HepG2 (cell line): Measurements from ENCODE around the gene PANK3. TPM values are rescaled to one million over a fixed set of nuclear protein-coding genes. Genes with fewer than 3 reads are reported as not detected.
A peak's percentile ranks its signal among the peaks of the same experiment; 100 is the strongest.

Source experiments
- CCDC6 ChIP-seq: sonication (generic); formaldehyde crosslinking; IDR thresholded peaks from 2 replicates; pipeline ENCODE4 v1.8.1; 2022; ENCODE audit warnings: mild to moderate bottlenecking, missing genetic modification reagents, moderate library complexity
- CERS6 ChIP-seq: sonication (generic); formaldehyde crosslinking; IDR thresholded peaks from 2 replicates; pipeline ENCODE4 v1.5.0; 2020; ENCODE audit warnings: missing genetic modification reagents
- EED ChIP-seq: sonication (generic); formaldehyde crosslinking; IDR thresholded peaks from 2 replicates; pipeline ENCODE4 v1.5.0; 2020; ENCODE audit warnings: mild to moderate bottlenecking, missing genetic modification reagents
- ETV6 ChIP-seq: sonication (generic); formaldehyde crosslinking; conservative IDR thresholded peaks from 2 replicates; pipeline ENCODE4 v1.4.0; 2020; ENCODE audit warnings: missing genetic modification reagents
- FOSL2 ChIP-seq: sonication (generic); formaldehyde crosslinking; IDR thresholded peaks from 2 replicates; pipeline ENCODE4 v1.4.0; 2020; ENCODE audit warnings: missing genetic modification reagents
- HNRNPL ChIP-seq: fragments of 200-400 bp; formaldehyde crosslinking; IDR thresholded peaks from 2 replicates; pipeline ENCODE4 v1.6.1; 2017; ENCODE audit warnings: mild to moderate bottlenecking, low read depth, low read length
- KMT2A ChIP-seq: sonication (generic); formaldehyde crosslinking; IDR thresholded peaks from 2 replicates; pipeline ENCODE4 v1.4.0; 2020; ENCODE audit warnings: missing genetic modification reagents
- MTF1 ChIP-seq: sonication (generic); formaldehyde crosslinking; IDR thresholded peaks from 2 replicates; pipeline ENCODE4 v1.5.0; 2020; ENCODE audit warnings: missing genetic modification reagents
- MZF1 ChIP-seq: sonication (generic); formaldehyde crosslinking; IDR thresholded peaks from 2 replicates; pipeline ENCODE4 v1.8.1; 2023; ENCODE audit warnings: mild to moderate bottlenecking, missing genetic modification reagents, borderline replicate concordance
- NPAS2 ChIP-seq: sonication (generic); formaldehyde crosslinking; IDR thresholded peaks from 2 replicates; pipeline ENCODE4 v1.8.0; 2022; ENCODE audit warnings: mild to moderate bottlenecking, missing genetic modification reagents, borderline replicate concordance
- SIX4 ChIP-seq: sonication (generic); formaldehyde crosslinking; IDR thresholded peaks from 2 replicates; pipeline ENCODE4 v1.4.0; 2020; ENCODE audit warnings: missing genetic modification reagents
- SOX6 ChIP-seq, 2 experiments: fragments of 450-650 bp in 1 of 2; sonication (generic) in 1 of 2; formaldehyde crosslinking in 1 of 2; IDR thresholded peaks; 2 replicates each; pipeline versions ENCODE4 v1.4.0 to v1.6.1; 2017 to 2020; ENCODE audit warnings: antibody characterized with exemption in 1 of 2, mild to moderate bottlenecking in 1 of 2, missing genetic modification reagents in 1 of 2
- TOPORS ChIP-seq: sonication (generic); formaldehyde crosslinking; IDR thresholded peaks from 2 replicates; pipeline ENCODE4 v1.8.0; 2023; ENCODE audit warnings: mild to moderate bottlenecking, missing genetic modification reagents
- TRIM22 ChIP-seq: fragments of 450-650 bp; IDR thresholded peaks from 2 replicates; pipeline ENCODE4 v1.6.1; 2017
- TRIM24 ChIP-seq: sonication (generic); formaldehyde crosslinking; IDR thresholded peaks from 2 replicates; pipeline ENCODE4 v1.8.0; 2022; ENCODE audit warnings: mild to moderate bottlenecking, missing genetic modification reagents
- ZC3H4 ChIP-seq: sonication (generic); formaldehyde crosslinking; IDR thresholded peaks from 2 replicates; pipeline ENCODE4 v1.4.0; 2020; ENCODE audit warnings: missing genetic modification reagents, borderline replicate concordance
- ZFY ChIP-seq: sonication (generic); formaldehyde crosslinking; IDR thresholded peaks from 2 replicates; pipeline ENCODE4 v1.4.0; 2020; ENCODE audit warnings: missing genetic modification reagents
- ZNF142 ChIP-seq: sonication (generic); formaldehyde crosslinking; IDR thresholded peaks from 2 replicates; pipeline ENCODE4 v1.4.0; 2020; ENCODE audit warnings: missing genetic modification reagents
- ZNF33A ChIP-seq: sonication (generic); formaldehyde crosslinking; IDR thresholded peaks from 2 replicates; pipeline ENCODE4 v1.5.1; 2020; ENCODE audit warnings: missing genetic modification reagents, mild to moderate bottlenecking, moderate library complexity, borderline replicate concordance
- ZNF530 ChIP-seq: sonication (generic); formaldehyde crosslinking; IDR thresholded peaks from 2 replicates; pipeline ENCODE4 v1.5.0; 2020; ENCODE audit warnings: low read depth, mild to moderate bottlenecking, missing genetic modification reagents
- ZNF570 ChIP-seq: sonication (generic); formaldehyde crosslinking; IDR thresholded peaks from 2 replicates; pipeline ENCODE4 v1.4.0; 2020; ENCODE audit warnings: mild to moderate bottlenecking, missing genetic modification reagents, borderline replicate concordance
- polyA plus RNA-seq, 8 experiments: library from polyadenylated mRNA; depleted of rRNA in 3 of 8; stranded (reverse) in 7 of 8; unstranded in 1 of 8; fragments of >200 nt; fragmentation: Illumina TruSeq in 4 of 8; extraction: Trizol in 4 of 8; gene quantifications; 2 replicates each; pipeline versions ENCODE4 v1.2.1 to v1.2.3, GENCODE V29; 2011 to 2016; ENCODE audit warnings: low read depth in 4 of 8, missing spikeins in 1 of 8, mixed read lengths in 1 of 8; ENCODE audit not compliant: insufficient read depth in 1 of 8
- total RNA-seq, 5 experiments: library from RNA; depleted of rRNA; stranded (reverse); fragments of >200 nt; fragmentation: Illumina TruSeq; extraction: Trizol; gene quantifications; 2 replicates each; pipeline ENCODE4 v1.2.3, GENCODE V29; 2016; ENCODE audit warnings: low read depth in 1 of 5
- TF ChIP-seq, protein P1 (sequence below): sonication (generic); formaldehyde crosslinking; IDR thresholded peaks from 2 replicates; pipeline ENCODE4 v1.8.0; 2022; ENCODE audit warnings: missing genetic modification reagents, mild to moderate bottlenecking, borderline replicate concordance

The PANK3 gene
- total and polyA plus RNA-seq, 2 of the 13 experiments (the other 11 are each of a cell fraction or from before 2014, with no cell fraction given): 26.9 to 69.5 TPM

DNA sequence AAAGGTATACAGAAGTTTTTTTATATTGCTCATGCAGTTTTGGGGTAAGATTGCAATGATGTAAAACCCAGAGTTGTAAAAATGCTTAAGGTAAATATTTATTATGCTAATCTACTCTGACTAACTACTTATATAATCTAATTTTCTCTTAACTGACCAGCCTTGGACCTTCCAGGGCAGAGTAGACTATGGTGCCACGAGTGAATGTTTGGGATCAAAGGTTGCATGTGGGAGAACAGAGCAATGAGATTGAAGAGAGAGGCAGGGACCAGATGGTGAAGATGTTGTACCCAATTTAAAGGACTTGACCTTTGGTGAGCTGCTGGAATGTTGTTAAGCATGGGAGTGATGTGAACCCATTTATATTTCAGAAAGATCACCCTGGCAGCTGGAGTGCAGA lies 34.8 kb upstream of the PANK3 start (continued):
- TF ChIP-seq MTF1 (CRISPR knock-in tag) (no peak), TRIM24 (no peak), ZC3H4 (CRISPR knock-in tag) (no peak), TRIM22 (no peak), NPAS2 (CRISPR knock-in tag) (no peak), TOPORS (CRISPR knock-in tag) (no peak), CCDC6 (CRISPR knock-in tag) (no peak), ETV6 (no peak), ZNF142 (CRISPR knock-in tag) (no peak), EED (CRISPR knock-in tag) (no peak), ZNF33A (CRISPR knock-in tag) (no peak), CERS6 (no peak), FOSL2 (CRISPR knock-in tag) (peak; percentile 36; the same call in 1 of the 2 replicates), HNRNPL (no peak), MZF1 (CRISPR knock-in tag) (no peak), KMT2A (CRISPR knock-in tag) (no peak), ZFY (CRISPR knock-in tag) (no peak), SOX6 (IDR thresholded peaks at IDR 0.05) (no peak), SOX6 (CRISPR knock-in tag; IDR thresholded peaks at IDR 0.05) (peak; percentile 38; the same call in 1 of the 2 replicates), ZNF570 (CRISPR knock-in tag) (no peak), SIX4 (CRISPR knock-in tag) (no peak), ZNF530 (CRISPR knock-in tag) (no peak)
- TF ChIP-seq, protein P1, sequence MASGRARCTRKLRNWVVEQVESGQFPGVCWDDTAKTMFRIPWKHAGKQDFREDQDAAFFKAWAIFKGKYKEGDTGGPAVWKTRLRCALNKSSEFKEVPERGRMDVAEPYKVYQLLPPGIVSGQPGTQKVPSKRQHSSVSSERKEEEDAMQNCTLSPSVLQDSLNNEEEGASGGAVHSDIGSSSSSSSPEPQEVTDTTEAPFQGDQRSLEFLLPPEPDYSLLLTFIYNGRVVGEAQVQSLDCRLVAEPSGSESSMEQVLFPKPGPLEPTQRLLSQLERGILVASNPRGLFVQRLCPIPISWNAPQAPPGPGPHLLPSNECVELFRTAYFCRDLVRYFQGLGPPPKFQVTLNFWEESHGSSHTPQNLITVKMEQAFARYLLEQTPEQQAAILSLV (CRISPR knock-in tag): no peak
